Breast epithelium (tissue), 3 donors: Measurements from ENCODE around the gene SLC10A3.

Experiments
- POLR2A ChIP-seq: fragments of 450-650 bp; IDR thresholded peaks from one replicate; pipeline ENCODE4 v1.6.1; 2016; ENCODE audit warnings: antibody characterized with exemption, mild to moderate bottlenecking, moderate library complexity
- POLR2AphosphoS5 ChIP-seq, 3 donors: sonication (generic); formaldehyde crosslinking; IDR thresholded peaks; one replicate each; pipeline ENCODE4 v1.6.1; 2017; ENCODE audit warnings: antibody characterized with exemption in 3 of 3
- TF ChIP-seq, protein P1 (sequence below), 3 donors: fragments of 450-650 bp; IDR thresholded peaks; one replicate each; pipeline ENCODE4 v1.5.1; 2016 to 2017; ENCODE audit warnings: antibody characterized with exemption in 3 of 3, mild to moderate bottlenecking in 3 of 3, moderate library complexity in 3 of 3

GRCh38 chrX:154448484-154448883 lies 41.9 kb downstream of the SLC10A3 start:
- TF ChIP-seq POLR2AphosphoS5 (IDR thresholded peaks at IDR 0.05) (no peak), POLR2A (no peak)
- TF ChIP-seq, protein P1, sequence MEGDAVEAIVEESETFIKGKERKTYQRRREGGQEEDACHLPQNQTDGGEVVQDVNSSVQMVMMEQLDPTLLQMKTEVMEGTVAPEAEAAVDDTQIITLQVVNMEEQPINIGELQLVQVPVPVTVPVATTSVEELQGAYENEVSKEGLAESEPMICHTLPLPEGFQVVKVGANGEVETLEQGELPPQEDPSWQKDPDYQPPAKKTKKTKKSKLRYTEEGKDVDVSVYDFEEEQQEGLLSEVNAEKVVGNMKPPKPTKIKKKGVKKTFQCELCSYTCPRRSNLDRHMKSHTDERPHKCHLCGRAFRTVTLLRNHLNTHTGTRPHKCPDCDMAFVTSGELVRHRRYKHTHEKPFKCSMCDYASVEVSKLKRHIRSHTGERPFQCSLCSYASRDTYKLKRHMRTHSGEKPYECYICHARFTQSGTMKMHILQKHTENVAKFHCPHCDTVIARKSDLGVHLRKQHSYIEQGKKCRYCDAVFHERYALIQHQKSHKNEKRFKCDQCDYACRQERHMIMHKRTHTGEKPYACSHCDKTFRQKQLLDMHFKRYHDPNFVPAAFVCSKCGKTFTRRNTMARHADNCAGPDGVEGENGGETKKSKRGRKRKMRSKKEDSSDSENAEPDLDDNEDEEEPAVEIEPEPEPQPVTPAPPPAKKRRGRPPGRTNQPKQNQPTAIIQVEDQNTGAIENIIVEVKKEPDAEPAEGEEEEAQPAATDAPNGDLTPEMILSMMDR (IDR thresholded peaks at IDR 0.05): no peak
